ENCODE measurements around the gene CCDC97. TPM values are rescaled to one million over a fixed set of nuclear protein-coding genes. Genes with fewer than 3 reads are reported as not detected.

Gene CCDC97
- total RNA-seq, 1 experiment from 2014 or later = 23.0 TPM

- TF ChIP-seq ZBTB33 (IDR thresholded peaks at IDR 0.05; ENCODE audit: extremely low read depth, insufficient replicate concordance, low read length) (peak; percentile 54), MAX (IDR thresholded peaks at IDR 0.05) (peak; percentile 83), CBX3 (IDR thresholded peaks at IDR 0.05; ENCODE audit: low read depth) (peak; percentile 80), EGR1 (IDR thresholded peaks at IDR 0.05; ENCODE audit: low read depth) (peak; percentile 85), SRF (IDR thresholded peaks at IDR 0.05; ENCODE audit: low read depth) (peak; percentile 67; the same call in 1 of the 2 replicates), POLR2AphosphoS5 (IDR thresholded peaks at IDR 0.05; ENCODE audit: low read depth, low read length) (peak; percentile 91)
Observed at GRCh38 chr19:41310033-41310831, at the start of gene CCDC97 (continued).

GRCh38 chr19:41261474-41262190 is 48.3 kb upstream of the CCDC97 start:
- Histone ChIP-seq H3K9ac (ENCODE audit: low read length) (peak overlapping the region; percentile 95), H3K36me3 (ENCODE audit: control insufficient read depth in 1 of 2, insufficient read depth in 2 of 2, low read length in 2 of 2) (peaks cover 6 to 32% of the 10 kb centered on the region in 2 experiments; a peak in 3 of 4 replicates), H3K4me2 (ENCODE audit: low read length) (peak overlapping the region; percentile 95), H3K4me1 (ENCODE audit: control insufficient read depth in 1 of 2, insufficient read depth in 2 of 2, low read length in 2 of 2) (peaks cover 3 to 21% of the 10 kb centered on the region in 2 experiments; a peak in 3 of 4 replicates), H3K27ac (ENCODE audit: low read depth, low read length) (peak overlapping the region; percentile 69), H3K9me2 (ENCODE audit: insufficient read depth) (no peaks in the 10 kb centered on the region), H3K4me3 (replicated peaks in 1 of 2; ENCODE audit: low read depth in 1 of 2, low read length in 2 of 2) (peak overlapping the region; percentile 62 to 92), H3K9me3 (ENCODE audit: control insufficient read depth in 1 of 2, insufficient read depth in 1 of 2, low read depth in 1 of 2, low read length in 2 of 2) (no peaks in the 10 kb centered on the region), H3K27me3 (ENCODE audit: insufficient read depth, low read length) (no peaks in the 10 kb centered on the region), H3K79me2 (ENCODE audit: insufficient read depth, low read length) (peaks cover 25% of the 10 kb centered on the region), H4K20me1 (ENCODE audit: insufficient read depth) (no peaks in the 10 kb centered on the region), H2AFZ (ENCODE audit: low read depth, low read length, poor library complexity, severe bottlenecking) (peak overlapping the region; percentile 20)
- ChIA-PET CTCF (interaction anchor here (1.0 to 4.9 kb wide), 6 partner anchors 41 to 328 kb away, joined by 3 to 70 read pairs (median 4); no protein-coding TSS in a partner anchor), RAD21 (ENCODE audit: low non-redundant PET in 1 of 2, low total read pairs in 2 of 2, uncharacterized antibody in 2 of 2, unreplicated experiment in 2 of 2) (interaction anchor here in 1 of 2 experiments (0.6 to 2.7 kb wide), 3 partner anchors 43 to 76 kb away, joined by 3 to 22 read pairs (median 3); partner anchors contain the start of gene AXL), POLR2A (interaction anchor here (1.2 to 3.1 kb wide), 4 partner anchors 30 to 57 kb away, joined by 3 to 22 read pairs (median 6); no protein-coding TSS in a partner anchor)
- BruUV-seq (replicated peaks) = TSS peak; percentile 67
- no peak for DNase-seq (ENCODE audit: low read depth, low spot score)
- no peak for TF ChIP-seq REST (IDR thresholded peaks at IDR 0.05; ENCODE audit: low read depth)
- no peak for TF ChIP-seq CBX3 (IDR thresholded peaks at IDR 0.05; ENCODE audit: low read depth)
- no peak for TF ChIP-seq ZBTB33 (IDR thresholded peaks at IDR 0.05; ENCODE audit: extremely low read depth, insufficient replicate concordance, low read length)
- no peak for TF ChIP-seq ZNF274 (IDR thresholded peaks at IDR 0.05; ENCODE audit: low read depth, low read length)
- TF ChIP-seq POLR2A (IDR thresholded peaks at IDR 0.05; ENCODE audit: borderline replicate concordance, extremely low read depth, insufficient read depth, insufficient read length) = no peak
- TF ChIP-seq RAD21 (IDR thresholded peaks at IDR 0.05; ENCODE audit: low read depth) = no peak
- no peak for TF ChIP-seq TCF7L2 (IDR thresholded peaks at IDR 0.05; ENCODE audit: borderline replicate concordance, extremely low read depth, insufficient read depth, insufficient read length)
- no peak for ATAC-seq
- intact Hi-C loops (cut with micrococcal nuclease) = loop anchor here (1.0 to 5.0 kb wide), 4 partner anchors 34 to 599 kb away; no protein-coding TSS in a partner anchor

All from HCT116 (cell line).